ENCODE results near the gene MGARP. TPM values are rescaled to one million over a fixed set of nuclear protein-coding genes. Genes with fewer than 3 reads are reported as not detected.

Gene MGARP
- total RNA-seq, 4 donors from 2014 or later = 1.4 TPM; not detected in 3

GRCh38 chr4:139227729-139228404, 52.2 kb downstream of the MGARP start:
- no peak for DNase-seq (ENCODE audit: low spot score in 2 of 2)

GRCh38 chr4:139223682-139224317, 56.2 kb downstream of the MGARP start:
- TF ChIP-seq CTCF (IDR thresholded peaks at IDR 0.05) = no peak
- TF ChIP-seq POLR2A (IDR thresholded peaks at IDR 0.05) = no peak
- TF ChIP-seq EP300 (IDR thresholded peaks at IDR 0.05) = no peak
- H3K36me3 ChIP-seq = no peaks in the 10 kb centered on the region
- H3K4me1 ChIP-seq = no peaks in the 10 kb centered on the region
- no peaks in the 10 kb centered on the region for H3K27me3 ChIP-seq
- H3K27ac ChIP-seq = no peak overlapping the region
- no peak overlapping the region for H3K4me3 ChIP-seq
- 88 to 91% methylated on average over 2 of the region's 2 CpGs for WGBS, 2 donors
- DNase-seq (ENCODE audit: low spot score in 2 of 2) = peak in 1 of 2 donors; percentile 33
- H3K9me3 ChIP-seq = no peaks in the 10 kb centered on the region

More at GRCh38 chr4:139227729-139228404, 52.2 kb downstream of the MGARP start:
- H3K4me3 ChIP-seq = no peak overlapping the region
- H3K9me3 ChIP-seq = no peaks in the 10 kb centered on the region
- peaks cover 0 to 6% (median 0%) of the 10 kb centered on the region in 4 donors for H3K4me1 ChIP-seq
- no peak overlapping the region for H3K27ac ChIP-seq
- 54 to 58% methylated on average over 2 of the region's 2 CpGs for WGBS, 2 donors
- no peaks in the 10 kb centered on the region for H3K36me3 ChIP-seq
- TF ChIP-seq POLR2A (IDR thresholded peaks at IDR 0.05) (no peak), CTCF (IDR thresholded peaks at IDR 0.05) (no peak), EP300 (IDR thresholded peaks at IDR 0.05) (no peak)
- no peaks in the 10 kb centered on the region for H3K27me3 ChIP-seq

- Histone ChIP-seq H3K9me3 (no peaks in the 10 kb centered on the region), H3K4me1 (no peaks in the 10 kb centered on the region), H3K36me3 (no peaks in the 10 kb centered on the region), H3K4me3 (no peak overlapping the region), H3K27ac (no peak overlapping the region), H3K27me3 (no peaks in the 10 kb centered on the region)
- WGBS, 2 donors = 90 to 92% methylated on average over 5 of the region's 5 CpGs
- DNase-seq (ENCODE audit: low spot score in 2 of 2) = no peak
- TF ChIP-seq CTCF (IDR thresholded peaks at IDR 0.05) (no peak), EP300 (IDR thresholded peaks at IDR 0.05) (no peak), POLR2A (IDR thresholded peaks at IDR 0.05) (no peak)
These were observed 57.8 kb downstream of the MGARP start for GRCh38 chr4:139222215-139222614.

DNA sequence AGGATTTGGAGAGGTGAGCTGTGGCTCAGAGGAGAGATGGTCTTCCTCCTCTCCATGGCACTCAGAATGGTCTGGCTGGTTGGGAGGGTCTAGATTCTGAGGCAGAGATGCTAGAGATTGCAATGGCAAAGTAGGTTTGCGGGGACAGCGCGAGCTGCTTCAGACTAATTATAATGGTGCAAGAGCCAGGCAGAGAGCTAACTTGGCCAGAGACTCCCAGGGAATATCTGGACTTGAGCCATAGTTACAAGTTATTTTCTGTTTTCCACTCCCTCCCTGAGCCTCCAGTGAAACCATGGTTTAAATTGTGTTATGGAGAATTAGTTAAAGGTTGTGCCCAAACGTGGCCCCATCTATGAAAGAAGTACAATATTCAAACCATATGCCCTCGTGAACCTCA, 58.3 kb downstream of the MGARP start:
- no peaks in the 10 kb centered on the region for H3K4me1 ChIP-seq
- DNase-seq (ENCODE audit: low spot score in 2 of 2) = no peak
- H3K27me3 ChIP-seq = no peaks in the 10 kb centered on the region
- no peaks in the 10 kb centered on the region for H3K36me3 ChIP-seq
- H3K27ac ChIP-seq = no peak overlapping the region
- TF ChIP-seq EP300 (IDR thresholded peaks at IDR 0.05) = no peak
- no peak for TF ChIP-seq CTCF (IDR thresholded peaks at IDR 0.05)
- TF ChIP-seq POLR2A (IDR thresholded peaks at IDR 0.05) = no peak
- 64 to 79% methylated on average over 5 of the region's 5 CpGs for WGBS, 2 donors
- no peak overlapping the region for H3K4me3 ChIP-seq
- no peaks in the 10 kb centered on the region for H3K9me3 ChIP-seq

DNA sequence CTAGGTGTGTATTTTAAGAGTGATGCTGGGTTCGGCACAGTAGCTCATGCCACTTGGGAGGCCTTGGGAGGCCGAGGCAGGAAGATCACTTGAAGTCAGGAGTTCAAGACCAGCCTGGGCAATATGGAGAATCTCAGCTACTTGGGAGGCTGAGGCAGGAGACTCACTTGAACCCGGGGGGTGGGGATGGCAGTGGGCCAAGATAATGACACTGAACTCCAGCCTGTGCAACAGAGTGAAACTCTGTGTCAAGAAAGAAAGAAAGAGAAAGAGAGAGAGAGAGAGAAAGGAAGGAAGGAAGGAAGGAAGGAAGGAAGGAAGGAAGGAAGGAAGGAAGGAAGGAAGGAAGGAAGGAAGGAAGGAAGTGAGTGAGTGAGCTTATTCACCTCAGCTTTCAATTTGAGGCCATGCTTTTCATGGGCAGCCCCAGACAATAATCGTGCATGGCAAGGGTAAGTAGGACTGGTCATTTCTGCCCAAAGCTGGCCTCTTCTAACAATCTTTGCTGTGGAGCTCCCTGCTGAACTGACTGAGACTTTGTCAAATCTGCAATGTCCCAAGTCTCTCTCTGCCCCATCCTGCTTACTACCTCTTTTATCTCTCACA, 60.5 kb downstream of the MGARP start:
- no peaks in the 10 kb centered on the region for H3K4me1 ChIP-seq
- DNase-seq (ENCODE audit: low spot score in 2 of 2) = no peak
- no peaks in the 10 kb centered on the region for H3K36me3 ChIP-seq
- TF ChIP-seq POLR2A (IDR thresholded peaks at IDR 0.05) (no peak), EP300 (IDR thresholded peaks at IDR 0.05) (no peak), CTCF (IDR thresholded peaks at IDR 0.05) (no peak)
- no peaks in the 10 kb centered on the region for H3K9me3 ChIP-seq
- no peaks in the 10 kb centered on the region for H3K27me3 ChIP-seq
- H3K27ac ChIP-seq = no peak overlapping the region
- H3K4me3 ChIP-seq = no peak overlapping the region
- whole genome bisulfite sequencing, 2 donors = 84 to 90% methylated on average over 4 of the region's 4 CpGs

All from tibial nerve (tissue), 4 donors.